Lung microvascular endothelial cell (primary cell): ENCODE data around the gene NMB. TPM values are rescaled to one million over a fixed set of nuclear protein-coding genes. Genes with fewer than 3 reads are reported as not detected.
"Not testable (repeated sequence)": the region's sequence is repeated elsewhere in the genome, so short reads cannot be mapped to it uniquely, and the experiment has no call there.

Experiments used
- DNase-seq, 2 donors: peaks; one replicate each; pipeline versions ENCODE4 v3.0.0 to v3.0.0-alpha.2; 2010; ENCODE audit warnings: low read depth in 2 of 2
- total RNA-seq: library from RNA; depleted of rRNA; stranded (reverse); fragments of >200 nt; gene quantifications from 2 replicates; pipeline ENCODE4 v1.2.1, GENCODE V29; 2014

NMB gene, protein sequence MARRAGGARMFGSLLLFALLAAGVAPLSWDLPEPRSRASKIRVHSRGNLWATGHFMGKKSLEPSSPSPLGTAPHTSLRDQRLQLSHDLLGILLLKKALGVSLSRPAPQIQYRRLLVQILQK
- 4.4 and 4.6 TPM in 2 replicates for total RNA-seq

DNA sequence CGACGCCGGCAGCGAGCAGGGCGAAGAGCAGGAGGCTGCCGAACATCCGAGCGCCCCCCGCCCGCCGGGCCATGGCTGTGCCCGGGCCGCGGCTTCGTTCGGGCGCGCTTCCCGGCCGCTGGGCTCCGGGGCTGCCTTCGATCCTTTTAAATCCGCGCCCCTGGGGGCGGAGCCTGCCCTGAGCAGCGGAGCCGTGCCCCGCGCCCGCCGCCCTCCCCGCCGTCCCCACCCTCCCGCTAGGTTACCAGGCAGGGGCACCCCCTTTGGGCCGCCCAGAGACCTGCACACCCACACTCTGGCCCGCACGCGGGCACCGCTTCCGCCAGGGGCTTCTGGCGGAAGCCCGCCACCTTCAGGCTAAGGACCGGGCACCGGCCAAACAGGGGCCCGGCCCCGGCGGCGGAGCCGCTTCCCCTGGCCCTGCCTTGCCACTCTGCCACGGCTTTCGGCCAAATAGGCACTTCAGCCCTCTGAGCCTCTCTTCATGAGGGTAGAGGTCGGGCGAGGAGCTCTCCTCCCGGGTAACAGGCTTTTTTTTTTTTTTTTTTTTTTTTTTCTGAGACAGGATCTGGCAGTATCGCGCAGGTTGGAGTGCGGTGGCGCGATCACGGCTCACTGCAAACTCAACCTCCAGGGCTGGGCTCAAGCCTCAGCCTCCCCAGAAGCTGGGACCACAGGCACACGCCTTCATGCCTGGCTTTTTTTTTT is at the start of gene NMB:
Gene NMB, minus strand, starts transcription at position 120 of the 708 bp plus-strand sequence. Its CDS starts 47 bp downstream, at position 73.
- peak; percentile 62 to 66 for DNase-seq

DNA sequence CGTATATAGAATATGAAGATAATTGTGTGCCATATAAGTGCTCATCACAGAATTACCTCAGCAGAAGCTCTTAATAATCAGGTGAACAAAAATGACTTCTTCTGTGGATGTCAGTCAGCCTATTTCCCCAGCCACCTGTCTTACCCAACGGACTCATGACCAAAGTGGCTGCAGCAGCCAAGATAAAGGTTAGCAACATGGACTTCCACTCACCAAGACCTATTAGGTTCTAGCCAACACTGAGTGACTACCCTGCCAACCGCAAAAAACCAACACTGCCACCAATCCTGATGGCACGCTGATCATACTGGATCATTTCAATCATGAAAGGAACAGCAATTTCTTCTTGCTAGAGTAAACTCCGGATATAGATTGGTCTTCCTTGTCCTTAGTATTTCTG is 45.8 kb upstream of the NMB start:
- no peak for DNase-seq

DNA sequence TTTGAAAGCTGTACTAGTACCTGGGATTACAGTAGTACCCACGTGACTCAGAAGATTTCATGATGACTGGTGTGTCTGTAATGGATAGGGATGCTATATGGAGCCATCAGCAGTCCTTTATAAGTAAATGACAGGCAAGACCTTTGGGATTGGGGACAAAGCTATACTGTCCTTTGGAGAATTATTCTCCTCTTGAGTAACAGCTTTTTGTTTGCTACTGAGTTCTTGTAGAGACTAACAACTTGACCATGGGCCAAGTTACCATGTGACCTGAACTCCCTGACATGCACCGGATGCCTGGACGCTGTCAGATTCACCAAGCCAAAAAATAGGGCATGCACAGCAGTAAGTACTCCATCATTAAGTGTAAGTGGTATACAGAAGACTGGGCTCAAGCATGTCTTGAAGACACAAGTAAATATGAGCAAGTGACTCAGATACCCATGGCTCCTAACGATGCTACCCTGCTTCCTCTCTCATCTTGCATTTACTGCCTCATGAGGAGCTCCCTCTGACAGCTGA is 45.0 kb upstream of the NMB start:
- peak; percentile 80 for DNase-seq

DNA sequence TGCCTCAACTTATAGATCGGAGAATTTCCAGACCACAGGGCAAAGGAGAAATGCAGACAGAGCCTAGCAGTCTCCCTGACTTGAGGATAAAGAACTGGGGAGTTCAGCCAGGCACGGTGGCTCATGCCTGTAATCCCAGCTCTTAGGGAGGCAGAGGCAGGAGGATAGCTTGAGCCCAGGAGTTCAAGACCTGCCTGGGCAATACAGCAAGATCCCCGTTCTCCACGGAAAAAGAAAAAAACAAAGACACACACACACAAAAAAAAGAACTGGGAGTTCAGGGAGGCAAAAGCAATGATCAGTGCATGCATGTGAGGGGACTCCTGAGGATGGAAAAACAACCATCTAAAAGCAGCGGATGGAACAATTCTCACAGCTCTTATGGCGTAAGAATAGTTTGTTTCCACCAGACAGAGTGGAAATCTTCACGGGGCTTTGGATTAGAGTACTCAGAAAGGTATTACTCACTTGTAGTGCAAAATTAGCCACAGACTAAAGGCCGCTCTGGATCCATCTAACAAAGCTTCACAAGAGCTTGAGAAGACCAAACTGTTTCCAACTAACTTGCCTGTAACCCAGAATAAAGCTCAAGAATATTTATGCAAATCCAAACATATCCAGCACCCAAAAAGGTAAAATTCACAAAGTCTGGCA is 41.7 kb upstream of the NMB start:
- DNase-seq: peak in 1 of 2 donors; percentile 15

DNA sequence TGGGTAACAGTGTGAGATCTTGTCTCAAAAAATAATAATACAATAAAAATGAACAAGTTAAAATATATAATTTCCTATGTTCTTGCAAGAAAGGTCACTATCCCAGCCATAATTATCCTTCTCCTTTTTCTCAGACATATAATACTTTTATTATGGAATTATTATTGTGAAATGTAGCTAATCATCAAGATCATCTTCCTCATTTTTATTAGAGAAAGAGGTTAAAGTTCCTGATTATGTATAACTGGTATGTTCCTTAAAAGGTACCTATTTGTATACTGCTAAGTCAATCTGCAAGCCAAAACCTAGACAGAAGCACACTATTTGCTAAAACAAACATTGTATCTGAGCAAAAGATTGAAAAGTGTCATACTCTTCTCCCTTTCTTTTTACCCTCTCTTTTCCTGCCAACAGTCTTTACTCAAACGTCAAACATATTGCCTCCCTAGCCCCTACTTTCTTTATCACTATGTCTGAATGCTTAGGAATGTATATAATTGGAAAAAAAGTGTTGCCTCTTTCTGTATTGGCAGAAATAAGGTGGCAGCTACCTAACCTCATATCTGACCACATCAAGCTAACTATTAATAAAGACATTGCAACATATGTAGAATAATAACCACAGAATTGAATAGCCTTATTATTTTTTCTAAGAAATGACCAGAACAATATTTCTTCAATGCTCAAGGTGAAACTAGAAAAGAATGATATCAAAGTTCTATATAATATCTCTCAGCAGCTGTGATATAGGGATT is 39.4 kb upstream of the NMB start:
- no peak for DNase-seq

DNA sequence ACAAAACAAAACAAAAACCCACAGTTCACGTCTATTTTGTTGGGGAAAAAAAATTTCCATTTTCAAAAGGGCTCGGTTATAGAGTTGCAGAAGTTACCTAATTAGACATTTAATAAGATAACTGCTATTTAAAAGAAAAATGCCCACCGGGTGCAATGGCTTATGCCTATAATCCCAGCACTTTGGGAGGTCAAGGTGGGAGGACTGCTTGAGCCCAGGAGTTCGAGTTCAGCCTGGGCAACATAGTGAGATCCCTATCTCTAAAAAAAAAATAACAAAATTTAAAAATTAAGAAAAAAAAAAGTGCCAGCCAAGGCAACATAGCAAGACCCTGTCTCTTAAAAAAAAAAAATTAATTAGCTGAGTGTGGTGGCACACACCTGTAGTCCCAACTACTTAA is 38.8 kb upstream of the NMB start:
- no peak for DNase-seq

DNA sequence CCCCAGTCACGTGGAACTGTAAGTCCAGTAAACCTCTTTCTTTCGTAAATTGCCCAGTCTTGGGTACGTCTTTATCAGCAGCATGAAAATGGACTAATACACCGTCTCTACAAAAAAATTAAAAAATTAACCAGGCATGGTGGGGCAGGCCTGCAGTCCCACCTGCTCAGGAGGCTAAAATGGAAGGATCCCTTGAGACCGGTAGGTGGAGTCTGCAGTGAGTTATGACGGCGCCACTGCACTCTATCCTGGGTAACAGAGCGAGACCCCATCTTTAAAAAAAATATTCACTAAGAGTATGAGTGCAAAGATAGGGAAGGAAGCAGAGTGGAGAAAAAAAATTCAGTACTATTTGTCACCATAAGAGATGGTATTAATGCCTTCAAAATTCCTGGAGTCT is 32.3 kb upstream of the NMB start:
- no peak for DNase-seq

DNA sequence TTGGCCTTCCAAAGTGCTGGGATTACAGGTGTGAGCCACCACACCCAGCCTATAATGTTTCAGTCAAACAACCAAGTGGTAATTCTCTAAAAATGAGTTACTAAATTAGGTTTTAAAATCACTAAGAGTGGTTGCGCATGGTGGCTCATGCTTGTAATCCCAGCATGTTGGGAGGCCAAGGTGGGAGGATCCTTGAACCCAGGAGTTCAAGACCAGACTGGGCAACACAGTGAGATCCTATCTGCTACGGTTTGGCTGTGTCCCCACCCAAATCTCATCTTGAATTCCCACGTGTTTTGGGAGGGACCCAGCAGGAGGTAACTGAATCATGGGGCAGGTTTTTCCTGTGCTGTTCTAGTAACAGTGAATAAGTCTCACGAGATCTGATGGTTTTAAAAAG is 31.9 kb upstream of the NMB start:
- DNase-seq: no peak

DNA sequence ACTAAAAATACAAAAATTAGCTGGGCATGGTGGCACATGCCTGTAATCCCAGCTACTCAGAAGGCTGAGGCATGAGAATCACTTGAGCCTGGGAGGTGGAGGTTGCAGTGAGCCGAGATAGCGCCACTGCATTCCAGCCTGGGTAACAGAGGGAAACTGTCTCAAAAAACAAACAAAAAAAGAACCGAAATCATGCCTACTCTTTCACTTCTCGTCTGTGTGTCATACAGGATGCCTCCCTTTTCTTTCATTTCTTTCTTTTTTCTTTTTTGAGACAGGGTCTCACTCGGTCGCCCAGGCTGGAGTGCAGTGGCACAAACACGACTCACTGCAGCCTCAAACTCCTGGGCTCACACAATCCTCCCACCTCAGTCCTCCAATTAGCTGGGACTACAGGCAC is 28.4 kb upstream of the NMB start:
- not testable (repeated sequence) for DNase-seq

DNA sequence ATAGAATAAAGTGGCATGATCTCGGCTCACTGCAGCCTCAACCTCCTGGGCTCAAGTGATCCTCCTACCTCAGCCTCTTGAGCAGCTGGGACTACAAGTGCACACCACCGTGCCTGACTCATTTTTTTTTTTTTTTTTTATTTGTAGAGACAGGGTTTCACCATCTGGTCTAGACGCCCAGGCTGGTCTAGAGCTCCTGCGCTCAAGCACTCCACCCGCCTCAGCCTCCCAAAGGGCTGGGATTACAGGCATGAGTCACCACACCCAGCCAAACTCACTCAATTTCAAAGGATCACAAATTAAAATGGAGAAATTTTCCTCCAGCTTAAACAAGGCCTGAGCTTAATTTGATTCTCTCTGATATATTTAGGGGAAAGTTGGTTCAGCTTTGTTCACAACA is 27.3 kb upstream of the NMB start:
- peak in 1 of 2 donors; percentile 67 for DNase-seq

DNA sequence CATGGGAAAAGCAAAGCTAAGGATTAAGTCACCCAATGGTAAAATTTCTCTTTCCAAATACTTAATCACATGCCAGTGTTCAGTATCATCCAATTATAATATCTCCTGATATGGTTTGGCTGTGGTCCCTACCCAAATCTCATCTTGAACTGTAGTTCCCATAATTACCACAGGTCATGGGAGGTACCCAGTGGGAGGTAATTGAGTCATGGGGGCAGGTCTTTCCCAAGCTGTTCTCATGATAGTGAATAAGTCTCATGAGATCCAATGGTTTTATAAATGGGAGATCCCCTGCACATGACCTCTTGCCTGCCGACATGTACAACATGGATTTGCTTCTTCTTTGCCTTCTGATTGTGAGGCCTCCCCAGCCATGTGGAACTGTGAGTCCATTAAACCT is 26.1 kb upstream of the NMB start:
- DNase-seq: no peak

DNA sequence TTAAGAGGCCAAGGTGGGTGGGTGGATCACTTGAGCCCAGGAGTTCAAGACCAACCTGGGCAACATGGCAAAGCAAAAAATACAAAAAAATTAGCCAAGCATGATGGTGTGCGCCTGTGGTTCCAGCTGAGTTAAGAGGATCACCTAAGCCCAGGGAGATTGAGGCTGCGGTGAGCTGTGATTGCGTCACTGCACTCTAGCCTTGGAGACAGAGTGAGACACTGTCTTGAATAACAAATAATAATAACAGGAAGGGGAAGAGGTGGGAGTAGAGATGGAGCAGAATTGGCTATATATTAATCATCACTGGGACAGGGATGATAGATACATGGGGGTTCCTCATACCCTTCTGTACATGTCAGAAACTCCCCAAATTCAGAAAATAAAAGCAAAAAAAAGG is 23.8 kb upstream of the NMB start:
- peak in 1 of 2 donors; percentile 77 for DNase-seq

DNA sequence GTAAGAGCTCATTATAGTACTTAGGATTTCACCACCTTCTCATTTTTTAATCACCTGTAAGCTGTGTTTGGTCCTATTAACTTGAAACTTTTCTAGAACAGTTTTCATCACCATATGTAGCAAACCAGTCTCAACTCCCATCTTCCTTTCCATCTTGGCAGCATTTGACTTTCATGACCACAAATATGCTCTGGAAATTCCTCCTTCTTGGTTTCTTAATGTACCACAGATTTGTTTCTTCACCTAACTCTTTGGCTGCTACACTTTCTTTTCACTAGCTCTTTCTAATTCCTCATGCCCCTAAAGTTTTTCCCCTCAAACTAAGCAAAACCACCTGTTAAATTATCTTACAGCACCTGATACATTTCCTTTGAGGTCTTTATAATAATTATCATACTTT is 13.2 kb upstream of the NMB start:
- DNase-seq: peak in 1 of 2 donors; percentile 22

DNA sequence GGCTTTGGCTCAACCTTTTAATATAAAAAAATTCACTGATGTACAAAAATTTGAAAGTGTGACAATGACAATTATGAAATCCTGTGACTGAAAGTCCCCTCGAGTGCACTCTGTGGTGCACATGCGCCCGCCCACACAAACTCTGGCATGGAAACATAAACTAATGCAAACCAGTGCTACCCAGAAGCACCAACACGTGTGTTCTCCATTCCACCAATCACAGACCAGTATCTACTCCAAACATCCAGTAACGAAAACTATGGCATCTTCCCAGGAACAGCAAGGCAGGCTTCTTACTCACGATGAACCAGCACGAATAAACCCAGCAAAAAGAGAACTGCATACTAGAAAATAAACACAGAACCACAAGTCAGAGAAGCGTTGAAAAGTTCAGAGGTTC is 11.7 kb upstream of the NMB start:
- DNase-seq: no peak

DNA sequence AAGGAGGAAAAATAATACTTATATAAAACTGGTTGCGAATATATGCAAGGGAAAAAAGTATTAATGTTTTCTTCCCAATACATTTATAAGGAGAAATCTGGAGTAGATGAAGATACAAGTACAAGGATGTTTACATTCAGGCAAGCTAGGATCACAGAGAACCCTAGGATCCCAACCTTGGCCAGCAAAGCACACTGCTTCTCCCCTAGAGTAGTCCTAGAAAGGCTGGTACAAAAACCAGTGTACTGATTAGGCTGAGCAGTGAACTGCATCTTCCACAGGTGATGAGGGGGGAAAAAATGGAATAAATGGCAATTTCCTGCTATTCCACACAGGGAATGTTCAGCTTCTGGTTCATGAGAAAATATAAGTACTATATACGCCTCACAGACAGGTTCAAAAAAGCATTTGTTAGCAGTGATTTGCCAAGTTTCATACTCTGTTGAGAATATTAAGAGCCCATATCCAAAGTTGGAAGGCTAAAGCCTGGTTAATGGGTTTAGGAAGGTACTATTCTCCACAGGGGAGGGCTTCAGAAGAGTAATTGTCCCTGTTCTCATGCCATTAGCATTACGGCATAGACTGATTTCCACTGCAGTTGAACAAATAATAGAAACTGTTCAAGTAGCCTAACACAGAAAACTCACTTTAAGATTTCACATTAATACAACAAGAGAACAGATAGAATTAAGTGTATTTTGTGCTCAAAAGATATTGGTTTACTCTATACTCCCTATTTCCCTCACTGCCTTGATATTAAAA is 10.4 kb upstream of the NMB start:
- no peak for DNase-seq

DNA sequence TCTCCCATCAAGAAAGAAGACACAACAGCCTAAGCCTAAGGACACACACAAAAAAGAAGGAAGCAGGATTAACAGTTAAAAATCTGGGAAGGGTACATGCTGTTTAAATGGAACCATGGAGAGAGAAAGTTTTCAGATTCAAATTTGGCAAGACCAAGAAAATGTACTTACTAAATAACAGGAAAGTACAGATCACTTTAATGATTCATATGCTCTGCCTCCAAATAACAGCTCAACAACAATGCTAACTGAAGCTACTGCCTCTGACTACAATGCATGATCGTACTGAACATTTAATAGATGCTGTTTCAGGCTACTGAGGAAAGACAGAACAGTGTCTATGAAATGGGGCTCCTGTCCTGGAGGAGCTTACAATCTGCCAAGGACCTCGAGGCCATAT is 8.4 kb upstream of the NMB start:
- DNase-seq: peak in 1 of 2 donors; percentile 68

DNA sequence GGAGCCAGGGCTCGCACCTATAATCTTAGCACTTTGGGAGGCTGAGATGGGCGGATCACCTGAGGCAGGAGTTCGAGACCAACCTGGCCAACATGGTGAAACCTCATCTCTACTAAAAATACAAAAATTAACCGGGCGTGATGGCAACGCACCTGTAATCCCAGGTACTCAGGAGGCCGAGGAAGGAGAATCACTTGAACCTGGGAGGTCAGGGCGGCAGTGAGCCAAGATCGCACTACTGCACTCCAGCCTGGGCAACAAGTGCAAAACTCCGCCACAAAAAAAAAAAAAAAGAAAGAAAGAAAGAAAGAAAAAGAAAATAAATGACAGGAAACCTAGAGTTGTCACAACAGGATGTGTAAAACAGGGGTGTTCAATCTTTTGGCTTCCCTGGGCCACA is 3.0 kb upstream of the NMB start:
- no peak for DNase-seq

DNA sequence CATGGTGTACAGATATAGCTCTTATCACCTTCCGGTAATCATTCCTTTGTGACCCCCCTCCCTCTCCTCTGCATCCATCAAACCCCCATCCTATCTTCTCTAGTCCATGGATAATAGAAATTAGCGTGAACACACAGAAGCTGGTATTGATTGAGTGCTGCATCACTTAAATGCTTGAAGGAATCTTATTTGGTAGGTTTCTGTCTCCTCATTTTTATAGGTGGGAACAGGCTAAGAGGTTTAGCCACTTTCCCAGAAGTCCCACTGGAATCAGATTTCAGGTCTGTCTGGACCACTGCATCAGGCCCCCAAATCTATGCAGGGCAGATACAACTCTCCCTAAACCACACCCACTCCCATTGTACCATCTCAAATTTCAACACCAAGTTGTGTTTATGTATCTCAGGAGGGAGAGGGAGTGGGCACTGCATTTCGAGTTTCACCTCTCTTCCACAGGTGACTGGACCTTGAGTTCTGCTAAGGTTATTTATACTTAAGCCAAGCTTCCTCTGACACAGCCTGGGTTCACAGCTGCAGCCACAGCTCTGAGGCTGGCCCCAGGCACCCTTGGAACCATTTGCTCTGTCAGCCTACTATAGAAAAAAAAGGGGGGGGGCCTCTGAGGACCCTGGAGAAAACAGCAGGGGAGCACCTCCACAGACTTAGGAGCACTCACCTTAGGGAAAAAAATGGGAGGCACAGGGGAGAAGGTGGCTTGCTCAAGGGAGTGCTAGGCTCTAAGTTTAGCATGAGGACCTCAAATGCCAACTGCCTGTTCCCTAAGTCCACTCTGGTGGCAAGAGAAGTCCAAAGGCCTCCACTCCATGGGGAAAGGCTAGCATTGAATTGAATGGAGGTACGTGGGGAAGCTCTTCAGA is 2.1 kb upstream of the NMB start:
- DNase-seq: no peak

DNA sequence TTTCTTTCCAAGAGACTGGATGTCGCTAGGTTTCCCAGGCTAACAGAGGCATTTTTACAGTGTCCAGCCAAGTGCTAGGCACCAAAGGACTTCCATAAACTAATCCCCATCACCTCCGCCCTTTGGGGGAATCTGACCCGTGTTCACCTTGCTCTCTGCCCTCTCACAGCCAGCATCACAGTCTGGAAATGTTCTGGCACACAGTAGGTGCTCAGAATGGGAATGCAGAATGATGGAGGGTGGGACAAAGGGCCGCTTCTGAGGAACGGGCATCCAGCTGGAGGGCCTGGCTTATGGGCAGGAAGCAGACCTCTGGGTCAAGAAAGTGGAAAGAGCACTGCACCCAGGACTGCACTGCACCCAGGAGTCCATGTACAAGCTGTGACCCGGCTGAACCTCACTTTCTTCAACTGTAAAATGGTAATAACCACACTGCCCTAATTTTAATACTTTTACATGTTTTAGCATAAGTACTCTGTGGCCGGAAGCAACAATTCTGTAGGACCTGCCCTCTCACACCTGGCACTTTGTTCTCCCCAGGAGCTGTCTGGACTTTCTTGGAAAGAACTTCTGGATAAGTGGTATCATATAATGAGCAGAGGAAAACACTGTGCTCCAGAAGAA is 901 bp upstream of the NMB start:
- DNase-seq: no peak

DNA sequence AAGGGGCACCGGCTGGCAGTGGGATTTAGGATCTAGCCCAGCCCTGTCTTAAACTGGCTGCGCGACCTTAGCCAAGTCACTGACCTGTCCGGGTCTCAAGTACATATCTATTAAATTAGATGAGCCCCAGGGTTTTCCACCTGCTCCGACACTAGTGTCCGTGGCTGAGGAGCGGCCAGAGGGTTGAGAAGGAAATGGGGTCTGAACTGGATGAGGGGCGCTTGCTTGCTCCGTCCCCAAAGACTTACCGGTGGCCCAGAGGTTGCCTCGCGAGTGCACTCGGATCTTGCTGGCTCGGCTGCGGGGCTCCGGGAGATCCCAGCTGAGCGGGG is 285 bp downstream of the NMB start:
- DNase-seq: no peak
